C4-2B (cell line): ENCODE data around the gene ZNF519.

ENCODE experiments used
- ZFX ChIP-seq: fragments of 450-650 bp; IDR thresholded peaks from 2 replicates; pipeline ENCODE4 v1.6.1; 2017
- TF ChIP-seq, protein P1 (sequence below): fragments of 450-650 bp; conservative IDR thresholded peaks from 2 replicates; pipeline ENCODE4 v1.5.1; 2017; ENCODE audit warnings: mild to moderate bottlenecking

GRCh38 chr18:14174706-14175085, 42.5 kb upstream of the ZNF519 start:
- TF ChIP-seq, protein P1, sequence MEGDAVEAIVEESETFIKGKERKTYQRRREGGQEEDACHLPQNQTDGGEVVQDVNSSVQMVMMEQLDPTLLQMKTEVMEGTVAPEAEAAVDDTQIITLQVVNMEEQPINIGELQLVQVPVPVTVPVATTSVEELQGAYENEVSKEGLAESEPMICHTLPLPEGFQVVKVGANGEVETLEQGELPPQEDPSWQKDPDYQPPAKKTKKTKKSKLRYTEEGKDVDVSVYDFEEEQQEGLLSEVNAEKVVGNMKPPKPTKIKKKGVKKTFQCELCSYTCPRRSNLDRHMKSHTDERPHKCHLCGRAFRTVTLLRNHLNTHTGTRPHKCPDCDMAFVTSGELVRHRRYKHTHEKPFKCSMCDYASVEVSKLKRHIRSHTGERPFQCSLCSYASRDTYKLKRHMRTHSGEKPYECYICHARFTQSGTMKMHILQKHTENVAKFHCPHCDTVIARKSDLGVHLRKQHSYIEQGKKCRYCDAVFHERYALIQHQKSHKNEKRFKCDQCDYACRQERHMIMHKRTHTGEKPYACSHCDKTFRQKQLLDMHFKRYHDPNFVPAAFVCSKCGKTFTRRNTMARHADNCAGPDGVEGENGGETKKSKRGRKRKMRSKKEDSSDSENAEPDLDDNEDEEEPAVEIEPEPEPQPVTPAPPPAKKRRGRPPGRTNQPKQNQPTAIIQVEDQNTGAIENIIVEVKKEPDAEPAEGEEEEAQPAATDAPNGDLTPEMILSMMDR: no peak
- no peak for TF ChIP-seq ZFX
